ENCODE data around the gene BEGAIN.
A peak's percentile ranks its signal among the peaks of the same experiment; 100 is the strongest.

BEGAIN gene

DNA sequence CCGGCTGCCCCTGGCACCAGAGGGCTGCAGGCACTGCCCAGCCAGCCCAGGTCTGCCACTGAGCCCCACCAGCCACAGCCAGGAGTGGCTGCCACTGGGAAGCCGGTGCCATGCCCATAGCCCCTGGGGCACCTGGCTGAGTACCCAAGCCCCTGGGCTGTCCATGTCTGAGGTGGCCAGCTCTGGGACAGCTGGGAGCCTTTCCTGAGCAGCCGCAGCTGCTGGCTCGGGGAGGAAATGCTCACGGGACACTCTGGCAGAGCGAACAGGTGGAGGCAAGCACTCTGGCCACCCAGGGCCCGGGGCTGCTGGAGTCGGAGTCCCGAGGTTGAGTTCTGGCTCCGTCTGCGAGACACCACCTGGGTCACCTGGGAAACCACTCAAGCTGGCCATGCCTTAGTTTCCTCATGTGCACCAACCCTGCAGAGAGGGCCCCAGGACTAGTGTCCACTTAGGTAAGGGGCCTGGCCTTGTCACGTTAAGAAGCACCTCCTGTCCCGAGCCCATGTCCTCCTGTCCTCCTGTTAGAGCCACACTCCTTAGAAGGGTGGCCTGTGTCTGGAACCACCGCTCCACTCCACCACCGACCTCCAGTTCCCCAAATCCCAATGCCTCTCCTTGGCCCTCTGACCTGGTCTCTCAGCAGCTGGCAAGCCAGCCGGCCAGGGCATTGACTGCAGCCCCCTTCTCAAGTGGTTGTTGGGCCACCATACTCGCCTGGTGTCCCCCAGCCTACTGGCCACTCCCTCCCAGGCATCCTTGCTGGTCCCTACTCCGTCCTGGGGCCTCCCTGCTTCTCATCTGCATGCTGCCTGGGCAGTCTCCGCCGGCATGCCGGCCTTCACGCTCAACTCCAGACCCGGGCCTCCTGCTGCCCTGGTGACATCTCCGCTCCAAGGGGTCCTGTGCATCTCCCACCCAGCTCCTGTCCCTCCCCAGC lies 45.3 kb downstream of the BEGAIN start:
- DNase-seq (ENCODE audit: extremely low read depth, low read depth) = no peak
- TF ChIP-seq, protein P1, sequence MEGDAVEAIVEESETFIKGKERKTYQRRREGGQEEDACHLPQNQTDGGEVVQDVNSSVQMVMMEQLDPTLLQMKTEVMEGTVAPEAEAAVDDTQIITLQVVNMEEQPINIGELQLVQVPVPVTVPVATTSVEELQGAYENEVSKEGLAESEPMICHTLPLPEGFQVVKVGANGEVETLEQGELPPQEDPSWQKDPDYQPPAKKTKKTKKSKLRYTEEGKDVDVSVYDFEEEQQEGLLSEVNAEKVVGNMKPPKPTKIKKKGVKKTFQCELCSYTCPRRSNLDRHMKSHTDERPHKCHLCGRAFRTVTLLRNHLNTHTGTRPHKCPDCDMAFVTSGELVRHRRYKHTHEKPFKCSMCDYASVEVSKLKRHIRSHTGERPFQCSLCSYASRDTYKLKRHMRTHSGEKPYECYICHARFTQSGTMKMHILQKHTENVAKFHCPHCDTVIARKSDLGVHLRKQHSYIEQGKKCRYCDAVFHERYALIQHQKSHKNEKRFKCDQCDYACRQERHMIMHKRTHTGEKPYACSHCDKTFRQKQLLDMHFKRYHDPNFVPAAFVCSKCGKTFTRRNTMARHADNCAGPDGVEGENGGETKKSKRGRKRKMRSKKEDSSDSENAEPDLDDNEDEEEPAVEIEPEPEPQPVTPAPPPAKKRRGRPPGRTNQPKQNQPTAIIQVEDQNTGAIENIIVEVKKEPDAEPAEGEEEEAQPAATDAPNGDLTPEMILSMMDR (IDR thresholded peaks at IDR 0.05; ENCODE audit: low read depth, low read length) = no peak

DNA sequence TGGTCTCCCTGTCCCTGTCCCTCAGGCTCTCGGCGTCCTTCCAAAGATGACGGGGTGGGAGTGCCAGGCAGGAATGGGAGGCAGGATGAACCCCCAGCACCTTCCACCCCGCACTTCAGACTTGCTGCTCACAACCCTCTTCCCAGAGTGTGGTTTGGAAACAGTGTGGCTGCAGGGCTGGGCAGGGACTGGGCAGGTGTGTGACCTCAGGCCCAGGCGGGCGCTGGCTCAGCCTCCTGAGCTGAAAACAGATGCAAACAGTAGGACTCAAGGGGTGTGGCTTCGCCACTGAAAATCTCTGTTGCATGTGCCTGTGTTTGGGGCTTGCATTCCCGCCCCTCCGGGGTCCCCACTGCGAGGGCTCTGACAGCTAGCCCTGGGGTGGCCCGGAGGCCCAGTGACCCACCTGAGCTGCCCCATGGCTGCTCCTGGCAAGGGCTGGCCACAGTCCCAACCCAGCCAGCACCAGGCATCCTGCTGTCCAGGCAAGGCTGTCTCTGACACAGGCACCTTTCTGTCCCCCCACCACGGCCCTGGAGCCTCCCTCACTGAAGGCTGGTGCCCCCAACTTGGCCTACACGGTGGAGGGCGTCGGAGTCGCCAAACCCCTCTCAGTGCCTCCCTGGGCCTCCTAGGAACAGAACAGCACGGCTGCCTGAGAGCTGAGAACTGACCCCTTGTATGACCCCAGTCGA lies 46.1 kb downstream of the BEGAIN start:
- TF ChIP-seq, protein P1 (IDR thresholded peaks at IDR 0.05; ENCODE audit: low read depth, low read length) = no peak
- no peak for DNase-seq (ENCODE audit: extremely low read depth, low read depth)

DNA sequence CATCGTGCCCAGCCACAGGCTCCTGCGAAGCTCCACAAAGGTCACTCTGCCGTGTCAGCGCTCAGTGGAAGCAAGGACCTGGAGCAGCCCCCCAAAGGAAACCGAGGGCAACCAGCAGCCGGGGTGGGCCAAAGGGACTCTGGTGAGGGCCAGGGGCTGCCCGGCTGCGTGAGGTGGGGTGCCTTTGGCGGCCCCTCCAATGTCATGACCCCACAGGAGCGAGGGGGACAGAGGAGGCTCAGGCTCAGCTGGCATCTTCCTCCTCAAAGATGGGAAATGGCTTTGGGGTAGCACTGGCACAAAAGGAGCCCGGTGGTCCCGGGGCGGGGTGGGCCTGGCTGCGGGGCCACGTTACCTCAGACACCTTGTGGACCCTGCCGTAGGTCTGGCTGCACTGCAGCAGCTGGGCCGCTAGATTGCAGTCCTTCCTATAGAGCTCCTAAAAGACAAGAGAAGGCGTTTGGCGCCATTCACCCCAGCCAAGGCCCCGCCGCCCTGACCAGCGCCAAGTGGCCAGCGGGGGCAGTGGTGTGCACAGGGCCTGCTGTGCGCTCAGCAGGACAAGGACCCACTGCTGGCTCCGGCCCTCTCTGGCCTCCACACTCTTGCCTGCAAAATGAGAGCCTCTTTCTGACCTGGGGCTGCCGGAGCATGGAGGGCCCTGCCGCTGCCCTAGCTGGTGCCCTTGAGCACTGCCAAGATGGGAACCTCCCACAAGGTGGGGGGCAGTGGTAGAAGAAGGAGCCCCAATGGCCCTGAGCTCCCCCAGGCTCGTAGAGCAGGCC lies 46.9 kb downstream of the BEGAIN start:
- DNase-seq (ENCODE audit: extremely low read depth, low read depth) = no peak
- TF ChIP-seq, protein P1 (IDR thresholded peaks at IDR 0.05; ENCODE audit: low read depth, low read length) = peak; percentile 5

DNA sequence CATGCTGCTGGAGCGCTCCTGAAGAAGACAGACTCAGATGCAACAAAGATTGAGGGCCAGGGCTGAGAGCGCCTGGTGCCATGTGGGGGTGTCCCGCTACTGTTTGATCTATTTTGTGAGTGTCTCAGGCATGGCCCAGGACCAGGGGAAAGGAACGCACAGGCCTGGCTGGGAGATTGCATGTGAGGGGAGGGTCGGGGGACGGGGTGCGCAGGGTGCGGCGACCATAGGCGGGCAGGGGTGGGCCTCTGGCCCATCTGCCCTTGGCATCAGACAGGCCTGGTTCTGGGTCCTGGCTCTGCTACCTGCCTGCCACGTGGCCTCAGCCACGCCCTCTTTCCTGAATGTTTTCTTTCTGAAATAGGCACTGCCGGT lies 47.5 kb downstream of the BEGAIN start:
- TF ChIP-seq, protein P1 (IDR thresholded peaks at IDR 0.05; ENCODE audit: low read depth, low read length) = no peak
- no peak for DNase-seq (ENCODE audit: extremely low read depth, low read depth)

DNA sequence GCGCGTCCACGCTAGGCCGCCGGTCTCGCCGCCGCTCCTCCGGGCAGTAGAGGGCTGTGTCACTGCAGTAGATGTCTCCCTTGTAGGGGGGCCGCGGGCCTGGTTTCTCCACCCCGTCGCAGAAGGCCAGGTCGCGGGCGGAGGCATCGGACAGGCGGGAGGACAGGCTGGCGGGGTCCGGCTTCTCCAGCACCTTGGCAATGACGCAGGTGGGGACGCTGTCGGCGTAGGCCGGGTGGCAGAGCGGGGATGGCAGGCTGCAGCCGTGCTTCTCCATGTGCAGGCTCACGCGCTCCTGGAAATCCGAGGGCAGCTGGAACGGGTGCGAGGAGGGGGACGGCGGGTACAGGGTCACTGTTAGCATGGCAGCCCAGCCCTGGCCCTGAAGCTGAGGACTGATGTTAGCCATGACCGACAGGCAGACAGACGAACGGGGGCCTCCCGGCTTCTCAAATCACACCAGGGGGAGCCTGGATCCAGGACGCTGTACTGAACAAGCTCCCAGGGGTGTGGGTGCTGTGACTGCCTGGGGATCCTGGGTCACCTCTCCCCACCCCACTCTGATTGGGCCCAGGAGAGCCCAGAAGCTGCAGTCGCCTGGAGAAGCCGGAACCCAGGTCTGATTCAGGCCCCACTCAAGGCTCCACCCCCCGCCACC lies 48.1 kb downstream of the BEGAIN start:
- TF ChIP-seq, protein P1 (IDR thresholded peaks at IDR 0.05; ENCODE audit: low read depth, low read length) = no peak
- DNase-seq (ENCODE audit: extremely low read depth, low read depth) = no peak

DNA sequence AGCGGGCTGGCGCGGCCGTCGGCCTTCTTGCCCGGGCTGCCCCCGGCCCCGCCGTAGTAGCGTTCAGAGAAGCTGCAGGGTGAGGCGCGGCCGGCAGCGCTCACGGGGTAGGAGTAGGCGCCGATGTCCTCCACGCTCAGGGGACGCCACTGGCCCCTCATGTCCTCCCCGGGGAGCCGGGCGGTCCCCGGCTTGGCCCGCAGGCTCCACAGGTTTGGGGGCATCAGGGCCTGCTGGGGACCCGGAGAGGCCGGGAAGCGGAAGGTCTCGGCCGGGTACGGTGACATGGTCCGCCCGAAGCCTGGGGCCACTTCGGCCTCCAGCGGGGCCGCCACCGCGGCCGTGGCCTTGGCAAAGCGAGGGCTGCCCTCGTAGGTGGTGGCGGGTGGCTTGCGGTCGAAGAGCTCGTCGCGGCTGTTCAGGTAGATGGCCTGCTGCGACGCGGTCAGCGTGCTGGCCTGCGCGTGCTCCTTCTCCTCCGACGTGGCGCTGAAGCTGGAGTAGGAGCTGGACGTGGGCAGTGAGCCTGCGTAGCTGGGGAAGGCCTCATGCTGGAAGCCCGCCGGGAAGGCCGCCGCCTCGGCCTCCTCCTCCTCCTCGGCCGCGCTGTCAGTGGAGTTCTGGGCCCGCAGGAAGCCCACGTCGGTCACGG lies 48.7 kb downstream of the BEGAIN start:
- TF ChIP-seq, protein P1 (IDR thresholded peaks at IDR 0.05; ENCODE audit: low read depth, low read length) = no peak
- no peak for DNase-seq (ENCODE audit: extremely low read depth, low read depth)
